SK-N-MC (cell line): ENCODE data around the gene GCC1.
"Not testable (repeated sequence)": the region's sequence is repeated elsewhere in the genome, so short reads cannot be mapped to it uniquely, and the experiment has no call there.

ENCODE experiments used
- DNase-seq: peaks from one replicate; pipeline ENCODE4 v3.0.0-alpha.2; 2011; ENCODE audit warnings: low read depth, low spot score
- H3K27ac ChIP-seq: fragments of 200-600 bp; sonication (generic); 2 replicates; pipeline ENCODE4 v1.5.1; 2016; ENCODE audit warnings: mixed run types
- H3K36me3 ChIP-seq: fragments of 200-600 bp; sonication (generic); 2 replicates; pipeline ENCODE4 v1.6.1; 2017; ENCODE audit warnings: antibody characterized with exemption, low read length, mixed read lengths; ENCODE audit not compliant: insufficient read depth
- H3K4me3 ChIP-seq: fragments of 200-600 bp; sonication (generic); 2 replicates; pipeline ENCODE4 v1.5.1; 2016
- H3K9ac ChIP-seq: fragments of 200-600 bp; sonication (generic); 2 replicates; pipeline ENCODE4 v1.8.0; 2017; ENCODE audit warnings: mixed run types, mixed read lengths; ENCODE audit not compliant: insufficient read length
- H3K9me3 ChIP-seq: fragments of 200-600 bp; sonication (generic); 2 replicates; pipeline ENCODE4 v1.6.1; 2017; ENCODE audit warnings: low read depth, mild to moderate bottlenecking, antibody characterized with exemption, low read length, moderate library complexity, mixed read lengths
- EZH2 ChIP-seq: fragments of 200-600 bp; sonication (generic); IDR thresholded peaks from one replicate; pipeline ENCODE4 v1.6.1; 2017; ENCODE audit warnings: antibody characterized with exemption
- FOXP2 ChIP-seq: optimal IDR thresholded peaks from 2 replicates; pipeline ENCODE3; 2011; ENCODE audit warnings: mild to moderate bottlenecking, moderate library complexity; ENCODE audit not compliant: insufficient read depth; ENCODE audit errors: extremely low read length, control extremely low read depth
- POLR2AphosphoS5 ChIP-seq: IDR thresholded peaks from 2 replicates; pipeline ENCODE4 v1.6.1; 2012; ENCODE audit warnings: mild to moderate bottlenecking, low read depth, low read length, borderline replicate concordance

Gene GCC1

DNA sequence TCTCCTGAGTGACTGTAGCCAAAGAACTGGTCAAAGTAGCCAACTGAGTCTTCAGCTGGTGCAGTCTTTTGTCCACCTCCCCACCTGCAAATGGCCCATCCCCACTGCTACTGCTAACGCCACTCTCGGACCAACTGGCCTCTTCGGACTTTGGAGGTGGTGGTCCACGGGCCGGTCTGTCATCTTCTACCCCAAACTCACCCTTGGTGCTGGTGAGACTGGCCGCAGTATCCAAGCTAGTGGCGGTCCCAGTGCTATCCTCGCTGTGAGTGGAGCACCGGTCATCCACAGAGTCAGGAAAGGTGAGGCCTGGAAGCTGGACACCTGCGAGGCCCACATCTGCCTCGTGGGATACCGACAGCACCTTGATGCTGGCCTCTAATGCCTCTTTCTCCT, 750 bp downstream of the GCC1 start:
- H3K4me3 ChIP-seq = peak overlapping the region; percentile 91
- H3K27ac ChIP-seq = no peak overlapping the region
- no peak for DNase-seq
- no peaks in the 10 kb centered on the region for H3K9me3 ChIP-seq
- H3K36me3 ChIP-seq = peaks cover 33% of the 10 kb centered on the region; the same call in 1 of the 2 replicates
- H3K9ac ChIP-seq = peak overlapping the region; percentile 88
- TF ChIP-seq FOXP2 (no peak), EZH2 (no peak), POLR2AphosphoS5 (no peak)

DNA sequence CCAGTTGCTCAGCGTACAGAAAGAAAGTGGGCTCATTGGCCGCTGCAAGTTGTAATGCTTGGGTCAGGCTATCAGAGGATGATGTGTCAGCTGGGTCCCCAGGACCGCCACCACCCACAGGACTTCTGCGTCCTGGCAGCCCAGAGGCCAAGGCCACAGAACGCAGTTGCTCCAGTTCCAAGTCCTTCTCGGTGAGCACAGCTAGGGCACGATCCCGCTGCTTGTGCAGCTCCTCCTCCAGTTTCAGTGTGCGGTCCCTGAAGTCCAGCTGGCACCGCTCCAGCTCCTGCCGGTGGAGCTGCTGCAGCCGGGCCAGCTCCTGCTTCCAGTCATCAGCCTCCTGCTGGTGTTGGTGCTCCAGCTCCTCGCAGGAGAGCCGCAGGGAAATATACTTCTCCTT, 3.0 kb downstream of the GCC1 start:
- Histone ChIP-seq H3K4me3 (no peak overlapping the region), H3K9ac (no peak overlapping the region), H3K36me3 (peaks cover 32% of the 10 kb centered on the region; the same call in 1 of the 2 replicates), H3K9me3 (no peaks in the 10 kb centered on the region), H3K27ac (no peak overlapping the region)
- no peak for DNase-seq
- TF ChIP-seq EZH2 (no peak), FOXP2 (no peak), POLR2AphosphoS5 (no peak)

DNA sequence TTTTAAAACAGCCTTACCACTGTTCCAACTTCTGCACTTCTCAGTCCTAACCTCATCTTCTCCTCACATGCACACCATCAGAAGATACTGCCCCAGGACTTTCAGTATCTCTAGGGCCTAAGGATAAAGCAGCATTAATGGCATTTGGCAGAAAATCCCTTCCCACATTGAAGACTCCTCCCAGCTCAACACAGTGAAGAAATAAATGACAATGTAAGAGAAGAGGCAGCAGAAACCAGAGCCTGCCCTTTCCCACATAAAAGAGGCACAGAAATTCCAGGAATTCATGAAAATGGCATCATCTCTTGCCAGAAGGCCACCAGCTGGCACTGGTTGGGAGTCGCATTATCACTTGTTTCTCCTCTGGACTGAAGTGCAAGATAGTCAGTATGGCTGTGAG, 3.7 kb downstream of the GCC1 start:
- peaks cover 32% of the 10 kb centered on the region; the same call in 1 of the 2 replicates for H3K36me3 ChIP-seq
- no peak overlapping the region for H3K9ac ChIP-seq
- no peak for DNase-seq
- no peak overlapping the region for H3K4me3 ChIP-seq
- H3K27ac ChIP-seq = no peak overlapping the region
- no peaks in the 10 kb centered on the region for H3K9me3 ChIP-seq
- no peak for TF ChIP-seq POLR2AphosphoS5
- no peak for TF ChIP-seq EZH2
- TF ChIP-seq FOXP2 = no peak

DNA sequence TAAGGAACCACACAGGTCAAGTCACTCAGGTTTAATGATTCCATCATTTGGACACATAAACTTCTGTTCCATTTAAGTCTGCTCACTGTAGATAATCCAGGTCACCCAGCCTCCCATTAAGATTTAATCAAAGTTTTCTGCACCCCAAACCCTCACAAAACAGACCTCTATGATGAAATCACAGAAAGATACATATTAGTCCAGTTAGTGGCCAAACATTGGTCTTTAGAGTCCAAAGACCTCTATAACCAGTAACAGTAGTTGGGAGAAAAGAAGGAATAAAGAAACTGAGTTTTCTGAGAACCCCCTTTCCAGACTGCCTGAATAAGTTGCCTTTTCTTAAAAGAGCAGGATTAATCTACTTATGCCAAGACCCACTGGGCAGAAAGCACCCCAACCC, 4.8 kb downstream of the GCC1 start:
- no peak for TF ChIP-seq EZH2
- TF ChIP-seq FOXP2 = no peak
- TF ChIP-seq POLR2AphosphoS5 = no peak
- Histone ChIP-seq H3K27ac (no peak overlapping the region), H3K9me3 (no peaks in the 10 kb centered on the region), H3K36me3 (peaks cover 32% of the 10 kb centered on the region; the same call in 1 of the 2 replicates), H3K4me3 (no peak overlapping the region), H3K9ac (no peak overlapping the region)
- DNase-seq = no peak

DNA sequence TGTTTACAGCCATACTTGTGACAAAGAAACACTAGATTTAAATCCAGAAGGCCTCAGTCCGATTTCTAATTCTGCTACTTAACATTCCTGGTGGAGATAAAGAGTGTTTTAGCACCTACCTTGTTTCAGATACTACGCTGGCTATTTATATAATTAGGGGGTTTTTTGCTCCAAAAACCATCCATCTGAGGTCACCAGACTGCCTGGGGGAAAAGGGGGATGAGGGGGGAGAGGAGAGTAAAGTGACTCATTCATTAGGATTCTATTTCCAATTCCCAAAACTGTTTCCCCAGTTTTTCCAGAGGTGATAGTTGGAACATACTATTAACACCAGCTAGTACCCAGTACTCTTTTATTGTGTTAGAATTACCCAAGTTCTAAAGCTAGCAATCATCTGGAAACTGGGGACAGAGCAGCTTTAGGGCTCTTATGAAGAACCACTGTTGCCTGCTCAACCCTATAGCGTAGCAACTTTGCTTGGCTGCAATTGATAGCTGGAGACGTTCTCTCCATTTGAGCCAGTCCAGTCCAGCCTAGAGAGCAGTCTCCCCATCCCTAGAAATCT, 6.6 kb downstream of the GCC1 start:
- DNase-seq = no peak
- Histone ChIP-seq H3K4me3 (no peak overlapping the region), H3K27ac (no peak overlapping the region), H3K36me3 (peaks cover 29% of the 10 kb centered on the region; the same call in 1 of the 2 replicates), H3K9ac (no peak overlapping the region), H3K9me3 (no peaks in the 10 kb centered on the region)
- TF ChIP-seq POLR2AphosphoS5 (no peak), EZH2 (no peak), FOXP2 (no peak)

DNA sequence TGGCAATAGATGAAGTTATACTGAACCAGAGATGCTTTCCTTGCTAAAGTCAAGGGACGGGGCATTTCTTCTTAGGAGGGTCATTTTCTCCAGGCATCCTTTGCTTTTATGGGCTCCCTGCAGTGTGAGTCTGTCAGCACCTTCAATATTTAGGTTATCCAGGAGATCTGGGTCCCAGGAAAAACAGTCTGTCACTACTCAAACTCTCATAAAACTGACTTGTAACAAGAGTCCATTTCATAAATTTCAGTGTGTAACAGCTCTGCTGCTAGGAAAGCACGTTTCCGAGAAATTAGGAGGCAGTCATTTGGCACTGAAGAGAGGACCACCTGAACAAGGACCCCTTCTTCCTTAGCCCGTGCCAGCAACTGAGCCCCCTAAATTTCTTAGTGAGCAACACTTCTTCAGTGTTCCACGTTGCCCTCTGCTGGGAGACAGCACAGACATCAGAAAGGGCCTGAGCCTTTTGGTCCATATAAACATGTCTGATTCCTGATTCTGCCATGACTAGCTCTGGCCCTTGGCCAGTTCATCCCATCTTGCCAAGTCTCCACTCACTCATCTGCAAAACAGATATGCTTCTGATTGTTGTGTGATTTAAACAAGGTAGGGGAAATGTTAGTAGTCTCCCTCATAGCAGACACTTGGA, 7.2 kb downstream of the GCC1 start:
- TF ChIP-seq EZH2 (no peak), POLR2AphosphoS5 (no peak), FOXP2 (no peak)
- Histone ChIP-seq H3K9me3 (no peaks in the 10 kb centered on the region), H3K36me3 (peaks cover 24% of the 10 kb centered on the region; the same call in 1 of the 2 replicates), H3K9ac (no peak overlapping the region), H3K4me3 (no peak overlapping the region), H3K27ac (no peak overlapping the region)
- no peak for DNase-seq

DNA sequence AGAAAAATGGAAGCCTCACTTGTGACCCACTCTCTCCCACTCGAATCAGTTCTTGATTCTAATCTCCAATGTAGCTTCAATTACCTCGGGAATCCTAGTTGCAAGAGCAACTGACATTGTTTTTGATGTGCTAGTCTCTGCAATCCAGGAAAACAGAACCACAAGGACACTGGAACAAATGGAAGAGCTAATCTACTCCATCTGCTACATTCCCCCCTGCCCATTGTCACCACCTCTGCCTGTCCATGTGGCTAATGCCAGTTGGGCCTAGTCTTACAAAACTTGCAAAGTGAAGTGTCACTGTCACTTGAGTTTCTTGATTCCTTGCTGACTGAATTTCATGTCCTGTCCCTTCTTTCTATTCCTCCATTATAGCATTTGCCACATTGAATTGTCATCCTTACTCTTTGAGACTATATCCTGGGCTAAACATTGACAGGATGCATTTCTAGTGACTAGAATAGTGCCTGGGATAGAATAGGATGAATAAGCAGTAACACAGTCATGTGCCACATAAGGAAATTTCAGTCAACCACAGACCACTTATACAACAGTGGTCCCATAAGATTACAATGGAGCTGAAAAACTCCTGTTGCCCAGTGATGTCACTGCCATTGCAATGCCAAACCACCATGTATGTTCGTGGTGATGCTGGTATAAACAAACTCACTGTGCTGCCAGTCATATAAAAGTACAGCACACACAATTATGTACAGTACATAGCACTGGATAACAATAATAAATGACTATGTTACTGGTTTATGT, 13.5 kb downstream of the GCC1 start:
- Histone ChIP-seq H3K27ac (no peak overlapping the region), H3K36me3 (no peaks in the 10 kb centered on the region), H3K9me3 (no peaks in the 10 kb centered on the region), H3K9ac (no peak overlapping the region), H3K4me3 (no peak overlapping the region)
- DNase-seq = no peak
- TF ChIP-seq EZH2 (no peak), POLR2AphosphoS5 (no peak)

DNA sequence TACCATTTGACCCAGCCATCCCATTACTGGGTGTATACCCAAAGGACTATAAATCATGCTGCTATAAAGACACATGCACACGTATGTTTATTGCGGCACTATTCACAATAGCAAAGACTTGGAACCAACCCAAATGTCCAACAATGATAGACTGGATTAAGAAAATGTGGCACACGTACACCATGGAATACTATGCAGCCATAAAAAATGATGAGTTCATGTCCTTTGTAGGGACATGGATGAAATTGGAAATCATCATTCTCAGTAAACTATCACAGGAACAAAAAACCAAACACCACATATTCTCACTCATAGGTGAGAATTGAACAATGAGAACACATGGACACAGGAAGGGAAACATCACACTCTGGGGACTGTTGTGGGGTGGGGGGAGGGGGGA, 17.4 kb downstream of the GCC1 start:
- H3K27ac ChIP-seq, H3K36me3 ChIP-seq, DNase-seq, H3K4me3 ChIP-seq, H3K9ac ChIP-seq, H3K9me3 ChIP-seq: not testable (repeated sequence)
